ENCODE data around the gene NARF. TPM values are rescaled to one million over a fixed set of nuclear protein-coding genes. Genes with fewer than 3 reads are reported as not detected.
"Not testable (repeated sequence)": the region's sequence is repeated elsewhere in the genome, so short reads cannot be mapped to it uniquely, and the experiment has no call there.

Gene NARF
- total RNA-seq, 1 donor from 2014 or later = 21.9 TPM

DNA sequence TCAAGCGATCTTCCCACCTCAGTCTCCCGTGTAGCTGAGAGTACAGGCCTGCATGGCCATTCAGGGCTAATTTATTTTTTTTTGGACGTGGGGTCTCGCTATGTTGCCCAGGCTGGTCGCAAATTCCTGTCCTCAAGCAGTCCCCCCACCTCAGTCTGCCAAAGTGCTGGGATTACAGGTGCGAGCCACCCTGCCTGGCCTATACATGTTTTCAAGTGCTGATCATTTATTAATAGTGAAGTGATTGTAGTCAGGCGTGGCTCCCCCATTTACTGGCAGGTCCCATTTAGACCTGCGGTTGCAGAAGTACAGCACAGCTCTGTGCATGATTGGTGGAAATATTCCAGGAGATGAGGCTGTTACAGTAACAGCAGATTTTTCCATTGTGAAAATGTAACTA is 69.4 kb downstream of the NARF start:
- Histone ChIP-seq H3K27ac (ENCODE audit: low read depth, low read length) (peak overlapping the region; percentile 71), H3K4me1 (ENCODE audit: control insufficient read depth in 3 of 3, insufficient read depth in 3 of 3, low read length in 3 of 3) (peaks cover 59 to 70% (median 69%) of the 10 kb centered on the region in 3 donors), H3K9me3 (ENCODE audit: control insufficient read depth in 3 of 3, low read length in 3 of 3) (no peaks in the 10 kb centered on the region), H3K36me3 (ENCODE audit: control insufficient read depth in 3 of 3, insufficient read depth in 3 of 3, low read length in 3 of 3) (no peaks in the 10 kb centered on the region), H3K4me3 (ENCODE audit: low read length in 3 of 3) (peak overlapping the region in 1 of 3 donors; percentile 22), H3K9ac (ENCODE audit: low read depth in 1 of 3, low read length in 3 of 3) (peak overlapping the region in 1 of 3 donors; percentile 74), H3K27me3 (ENCODE audit: control insufficient read depth in 3 of 3, insufficient read depth in 3 of 3, low read length in 3 of 3) (no peaks in the 10 kb centered on the region)

DNA sequence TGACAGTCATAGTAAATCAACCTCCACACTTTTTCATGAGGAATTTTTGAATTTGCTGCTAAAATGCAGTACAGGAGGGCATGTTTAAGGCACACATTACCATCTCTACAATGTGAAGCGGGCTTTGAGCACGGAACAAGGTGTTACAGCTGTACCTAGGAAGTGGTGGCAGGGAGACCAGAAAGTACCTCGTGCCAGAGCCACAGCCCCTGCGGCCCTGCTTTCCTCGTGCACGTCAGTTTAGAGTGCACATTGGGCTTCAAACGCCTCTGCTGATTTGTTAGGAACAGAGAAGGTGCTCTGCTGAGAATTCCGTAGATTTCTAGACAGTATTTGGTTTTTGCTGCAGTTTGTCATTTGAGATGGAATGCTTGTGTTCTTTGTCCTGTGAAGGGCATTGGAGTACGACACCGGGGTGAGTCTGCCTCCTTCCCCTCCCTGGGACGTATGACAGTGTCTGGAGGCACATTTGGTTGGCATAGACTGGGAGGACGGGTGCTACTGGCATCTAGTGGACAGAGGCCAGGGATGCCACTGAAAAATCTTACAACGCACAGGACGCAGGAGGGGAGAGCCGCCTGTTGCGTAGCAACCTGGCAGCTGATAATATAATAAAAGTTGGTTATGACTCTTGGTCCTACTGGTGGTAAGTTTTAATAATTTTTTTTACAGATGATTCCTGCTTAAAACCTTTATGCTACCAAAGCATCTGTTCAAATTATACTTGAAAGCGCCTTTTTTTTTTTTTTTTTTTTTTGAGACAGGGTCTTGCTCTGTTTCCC is 70.1 kb downstream of the NARF start:
- peak overlapping the region; percentile 71 for H3K27ac ChIP-seq (ENCODE audit: low read depth, low read length)

DNA sequence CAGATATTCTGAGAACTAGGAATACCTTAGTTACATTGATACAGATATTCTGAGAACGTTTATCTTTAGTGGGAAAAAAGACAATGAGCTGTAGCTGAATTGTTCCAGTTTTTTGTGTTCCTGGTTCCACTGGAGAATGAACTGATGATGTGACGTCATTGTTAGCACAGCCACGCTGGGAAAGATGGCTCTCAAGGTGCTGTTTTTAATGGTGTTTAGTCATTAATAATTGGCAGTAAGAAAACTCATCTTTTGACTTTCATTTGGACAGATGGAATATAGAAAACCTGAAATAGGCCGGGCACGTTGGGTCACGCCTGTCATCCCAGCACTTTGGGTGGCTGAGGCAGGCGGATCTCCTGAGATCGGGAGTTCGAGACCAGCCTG is 71.4 kb downstream of the NARF start:
- no peaks in the 10 kb centered on the region for H3K36me3 ChIP-seq (ENCODE audit: control insufficient read depth in 3 of 3, insufficient read depth in 3 of 3, low read length in 3 of 3)
- H3K4me3 ChIP-seq (ENCODE audit: low read length in 3 of 3) = no peak overlapping the region
- H3K27me3 ChIP-seq (ENCODE audit: control insufficient read depth in 3 of 3, insufficient read depth in 3 of 3, low read length in 3 of 3) = no peaks in the 10 kb centered on the region
- peaks cover 62 to 66% (median 62%) of the 10 kb centered on the region in 3 donors for H3K4me1 ChIP-seq (ENCODE audit: control insufficient read depth in 3 of 3, insufficient read depth in 3 of 3, low read length in 3 of 3)
- peak overlapping the region; percentile 32 for H3K27ac ChIP-seq (ENCODE audit: low read depth, low read length)
- H3K9ac ChIP-seq (ENCODE audit: low read depth in 1 of 3, low read length in 3 of 3) = peak overlapping the region in 1 of 3 donors; percentile 33
- no peaks in the 10 kb centered on the region for H3K9me3 ChIP-seq (ENCODE audit: control insufficient read depth in 3 of 3, low read length in 3 of 3)

More for the DNA sequence above, 70.1 kb downstream of the NARF start:
- peaks cover 59 to 70% (median 66%) of the 10 kb centered on the region in 3 donors for H3K4me1 ChIP-seq (ENCODE audit: control insufficient read depth in 3 of 3, insufficient read depth in 3 of 3, low read length in 3 of 3)
- H3K36me3 ChIP-seq (ENCODE audit: control insufficient read depth in 3 of 3, insufficient read depth in 3 of 3, low read length in 3 of 3) = no peaks in the 10 kb centered on the region
- H3K9ac ChIP-seq (ENCODE audit: low read depth in 1 of 3, low read length in 3 of 3) = peak overlapping the region; percentile 6 to 74 (median 35)
- H3K27me3 ChIP-seq (ENCODE audit: control insufficient read depth in 3 of 3, insufficient read depth in 3 of 3, low read length in 3 of 3) = no peaks in the 10 kb centered on the region
- peak overlapping the region in 2 of 3 donors; percentile 35 to 49 for H3K4me3 ChIP-seq (ENCODE audit: low read length in 3 of 3)
- no peaks in the 10 kb centered on the region for H3K9me3 ChIP-seq (ENCODE audit: control insufficient read depth in 3 of 3, low read length in 3 of 3)

DNA sequence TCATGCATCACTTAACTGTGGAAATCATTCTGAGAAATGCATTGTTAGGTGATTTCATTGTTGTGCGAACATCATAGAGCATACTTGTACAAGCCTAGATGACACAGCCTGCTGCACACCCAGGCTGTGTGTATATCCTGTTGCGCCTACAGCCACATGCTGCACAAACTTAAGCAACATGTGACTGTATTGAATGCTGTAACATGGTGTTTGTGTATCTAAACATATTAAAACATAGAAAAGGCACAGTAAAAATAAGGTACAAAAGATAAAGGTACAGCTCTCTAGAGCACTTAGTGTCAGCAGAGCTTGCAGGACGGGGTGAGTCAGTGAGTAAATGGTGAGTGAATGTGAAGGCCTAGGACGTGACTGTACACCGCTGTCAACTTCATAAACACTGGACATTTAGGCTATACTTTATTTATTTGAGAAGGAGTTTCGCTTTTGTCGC is 72.9 kb downstream of the NARF start:
- H3K4me3 ChIP-seq (ENCODE audit: low read length in 3 of 3) = no peak overlapping the region
- no peaks in the 10 kb centered on the region for H3K27me3 ChIP-seq (ENCODE audit: control insufficient read depth in 3 of 3, insufficient read depth in 3 of 3, low read length in 3 of 3)
- H3K36me3 ChIP-seq (ENCODE audit: control insufficient read depth in 3 of 3, insufficient read depth in 3 of 3, low read length in 3 of 3) = no peaks in the 10 kb centered on the region
- H3K9ac ChIP-seq (ENCODE audit: low read depth in 1 of 3, low read length in 3 of 3) = no peak overlapping the region
- H3K9me3 ChIP-seq (ENCODE audit: control insufficient read depth in 3 of 3, low read length in 3 of 3) = no peaks in the 10 kb centered on the region
- peaks cover 54 to 64% (median 59%) of the 10 kb centered on the region in 3 donors for H3K4me1 ChIP-seq (ENCODE audit: control insufficient read depth in 3 of 3, insufficient read depth in 3 of 3, low read length in 3 of 3)
- peak overlapping the region; percentile 36 for H3K27ac ChIP-seq (ENCODE audit: low read depth, low read length)

DNA sequence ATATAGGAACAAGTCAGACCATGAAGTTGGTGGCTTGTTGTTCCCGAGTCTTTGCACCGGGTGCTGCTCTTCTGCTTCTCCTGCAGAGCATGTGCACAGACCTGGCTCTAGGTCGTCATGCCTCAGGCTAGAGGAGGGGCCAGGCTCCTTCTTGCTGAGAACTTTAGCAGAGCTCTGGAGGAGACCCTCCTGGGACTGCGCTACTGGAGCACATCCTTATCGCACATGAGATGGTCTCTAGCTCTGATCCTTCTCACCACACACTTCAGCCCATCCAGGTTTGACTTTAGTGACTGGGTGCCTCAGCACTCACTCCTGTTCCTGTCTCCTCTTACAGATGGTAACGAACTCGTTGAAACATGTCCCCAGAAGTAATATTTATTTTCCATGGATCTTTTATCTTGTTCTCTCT is 75.9 kb downstream of the NARF start:
- peaks cover 50 to 59% (median 57%) of the 10 kb centered on the region in 3 donors for H3K4me1 ChIP-seq (ENCODE audit: control insufficient read depth in 3 of 3, insufficient read depth in 3 of 3, low read length in 3 of 3)
- H3K36me3 ChIP-seq (ENCODE audit: control insufficient read depth in 3 of 3, insufficient read depth in 3 of 3, low read length in 3 of 3) = no peaks in the 10 kb centered on the region
- no peaks in the 10 kb centered on the region for H3K27me3 ChIP-seq (ENCODE audit: control insufficient read depth in 3 of 3, insufficient read depth in 3 of 3, low read length in 3 of 3)
- no peak overlapping the region for H3K9ac ChIP-seq (ENCODE audit: low read depth in 1 of 3, low read length in 3 of 3)
- H3K27ac ChIP-seq (ENCODE audit: low read depth, low read length) = peak overlapping the region; percentile 92
- H3K4me3 ChIP-seq (ENCODE audit: low read length in 3 of 3) = no peak overlapping the region
- no peaks in the 10 kb centered on the region for H3K9me3 ChIP-seq (ENCODE audit: control insufficient read depth in 3 of 3, low read length in 3 of 3)

DNA sequence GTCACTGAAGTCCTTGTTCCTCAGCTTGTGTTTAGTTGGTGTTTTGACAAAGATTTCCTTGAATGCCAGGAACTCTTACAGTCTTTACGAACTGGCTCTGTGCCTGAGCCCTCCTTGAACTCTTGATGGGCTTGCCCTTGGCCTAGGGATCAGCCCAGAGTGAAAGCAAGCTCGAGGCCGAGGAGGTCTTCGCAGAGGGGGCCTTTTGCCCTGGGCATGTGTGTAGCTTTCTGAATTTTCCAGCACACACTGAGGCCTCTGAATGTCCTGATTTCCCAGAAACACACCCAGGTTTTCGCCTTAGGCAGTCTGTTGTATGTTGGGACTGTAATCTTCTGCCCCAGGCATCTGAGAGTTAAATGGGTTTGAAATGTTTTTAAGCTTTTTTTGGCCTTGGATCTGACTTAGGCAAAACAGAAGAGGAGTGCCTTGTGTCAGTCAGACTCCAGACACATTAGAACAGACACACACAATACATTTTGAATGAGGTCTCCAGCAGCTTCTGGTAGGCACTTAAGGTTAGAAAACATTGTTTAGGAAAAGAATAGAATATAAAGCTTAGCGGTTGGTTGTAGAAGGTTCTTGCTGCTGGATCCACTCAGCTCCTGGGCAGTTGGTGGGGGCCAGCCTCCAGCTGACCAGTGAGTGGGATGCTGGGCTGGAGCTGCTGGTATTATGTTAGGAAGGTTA is 78.1 kb downstream of the NARF start:
- Histone ChIP-seq H3K4me1 (ENCODE audit: control insufficient read depth in 3 of 3, insufficient read depth in 3 of 3, low read length in 3 of 3) (peaks cover 42 to 44% (median 42%) of the 10 kb centered on the region in 3 donors), H3K9me3 (ENCODE audit: control insufficient read depth in 3 of 3, low read length in 3 of 3) (no peaks in the 10 kb centered on the region), H3K4me3 (ENCODE audit: low read length in 3 of 3) (peak overlapping the region; percentile 41 to 56 (median 42)), H3K27ac (ENCODE audit: low read depth, low read length) (peak overlapping the region; percentile 92), H3K27me3 (ENCODE audit: control insufficient read depth in 3 of 3, insufficient read depth in 3 of 3, low read length in 3 of 3) (no peaks in the 10 kb centered on the region), H3K36me3 (ENCODE audit: control insufficient read depth in 3 of 3, insufficient read depth in 3 of 3, low read length in 3 of 3) (no peaks in the 10 kb centered on the region), H3K9ac (ENCODE audit: low read depth in 1 of 3, low read length in 3 of 3) (peak overlapping the region; percentile 52 to 74 (median 65))

DNA sequence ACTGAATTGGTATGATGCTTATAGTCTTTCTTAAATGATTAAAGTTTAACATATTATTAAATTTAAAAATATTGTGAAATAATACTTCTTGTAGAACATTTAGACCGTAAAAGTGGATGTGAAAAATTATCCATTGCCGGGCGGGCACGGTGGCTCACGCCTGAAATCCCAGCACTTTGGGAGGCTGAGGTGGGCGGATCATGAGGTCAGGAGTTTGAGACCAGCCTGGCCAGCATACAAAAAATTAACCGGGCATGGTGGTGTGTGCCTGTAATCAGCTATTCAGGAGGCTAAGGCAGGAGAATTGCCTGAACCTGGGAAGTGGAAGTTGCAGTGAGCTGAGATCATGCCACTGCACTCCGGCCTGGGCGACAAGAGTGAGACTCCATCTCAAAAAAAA is 78.7 kb downstream of the NARF start:
- not testable (repeated sequence) for H3K27me3 ChIP-seq (ENCODE audit: control insufficient read depth in 3 of 3, insufficient read depth in 3 of 3, low read length in 3 of 3); H3K36me3 ChIP-seq (ENCODE audit: control insufficient read depth in 3 of 3, insufficient read depth in 3 of 3, low read length in 3 of 3); H3K9me3 ChIP-seq (ENCODE audit: control insufficient read depth in 3 of 3, low read length in 3 of 3); H3K4me3 ChIP-seq (ENCODE audit: low read length in 3 of 3)
- Histone ChIP-seq H3K9ac (ENCODE audit: low read depth in 1 of 3, low read length in 3 of 3) (peak overlapping the region in 1 of 3 donors; percentile 74), H3K4me1 (ENCODE audit: control insufficient read depth in 3 of 3, insufficient read depth in 3 of 3, low read length in 3 of 3) (peaks cover 41 to 44% (median 41%) of the 10 kb centered on the region in 3 donors), H3K27ac (ENCODE audit: low read depth, low read length) (peak overlapping the region; percentile 92)

DNA sequence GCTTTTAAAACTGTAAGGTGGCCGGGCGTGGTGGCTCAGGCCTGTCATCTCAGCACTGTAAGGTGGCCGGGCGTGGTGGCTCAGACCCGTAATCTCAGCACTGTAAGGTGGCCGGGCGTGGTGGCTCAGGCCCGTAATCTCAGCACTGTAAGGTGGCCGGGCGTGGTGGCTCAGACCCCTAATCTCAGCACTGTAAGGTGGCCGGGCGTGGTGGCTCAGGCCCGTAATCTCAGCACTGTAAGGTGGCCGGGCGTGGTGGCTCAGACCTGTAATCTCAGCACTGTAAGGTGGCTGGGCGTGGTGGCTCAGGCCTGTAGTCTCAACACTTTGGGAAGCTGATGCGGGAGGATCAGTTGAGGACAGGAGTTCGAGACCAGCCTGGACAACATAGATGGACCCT is 80.5 kb downstream of the NARF start:
- H3K27me3 ChIP-seq (ENCODE audit: control insufficient read depth in 3 of 3, insufficient read depth in 3 of 3, low read length in 3 of 3); H3K4me3 ChIP-seq (ENCODE audit: low read length in 3 of 3); H3K36me3 ChIP-seq (ENCODE audit: control insufficient read depth in 3 of 3, insufficient read depth in 3 of 3, low read length in 3 of 3); H3K9ac ChIP-seq (ENCODE audit: low read depth in 1 of 3, low read length in 3 of 3); H3K27ac ChIP-seq (ENCODE audit: low read depth, low read length); H3K9me3 ChIP-seq (ENCODE audit: control insufficient read depth in 3 of 3, low read length in 3 of 3): not testable (repeated sequence)
- H3K4me1 ChIP-seq (ENCODE audit: control insufficient read depth in 3 of 3, insufficient read depth in 3 of 3, low read length in 3 of 3) = peaks cover 40 to 54% (median 47%) of the 10 kb centered on the region in 3 donors

Data from skeletal muscle tissue (tissue), 4 donors.